Esophagus squamous epithelium (tissue), 5 donors: ENCODE data around the gene RNF130. TPM values are rescaled to one million over a fixed set of nuclear protein-coding genes. Genes with fewer than 3 reads are reported as not detected.
"Not testable (repeated sequence)": the region's sequence is repeated elsewhere in the genome, so short reads cannot be mapped to it uniquely, and the experiment has no call there.

Experiments
- DNase-seq: peaks from one replicate; lab custom pipeline; 2025; lab: John Stamatoyannopoulos, UW
- H3K27ac ChIP-seq, 4 donors: fragments of 200-600 bp; sonication (generic); one replicate each; pipeline ENCODE4 v1.5.1; 2016 to 2019; ENCODE audit warnings: mild to moderate bottlenecking in 1 of 4
- H3K27me3 ChIP-seq, 4 donors: fragments of 200-600 bp; sonication (generic); 1 replicate in 3 of 4; 2 replicates in 1 of 4; pipeline versions ENCODE4 v1.5.1 to v1.6.0; 2017 to 2021; ENCODE audit warnings: antibody characterized with exemption in 1 of 4
- H3K36me3 ChIP-seq, 3 donors: fragments of 200-600 bp; sonication (generic); one replicate each; pipeline ENCODE4 v1.5.1; 2016 to 2019
- H3K4me1 ChIP-seq, 3 donors: fragments of 200-600 bp; sonication (generic); one replicate each; pipeline ENCODE4 v1.5.1; 2017 to 2019
- H3K4me3 ChIP-seq, 4 donors: fragments of 200-600 bp; sonication (generic); 1 replicate in 3 of 4; 2 replicates in 1 of 4; pipeline ENCODE4 v1.5.1; 2016 to 2019; ENCODE audit warnings: mild to moderate bottlenecking in 2 of 4, moderate library complexity in 1 of 4
- H3K9me3 ChIP-seq, 3 donors: fragments of 200-600 bp; sonication (generic); one replicate each; pipeline ENCODE4 v1.5.1; 2016 to 2019
- POLR2A ChIP-seq, 4 donors: fragments of 450-650 bp; IDR thresholded peaks; one replicate each; pipeline ENCODE4 v1.6.1; 2017; ENCODE audit warnings: antibody characterized with exemption in 4 of 4, mild to moderate bottlenecking in 4 of 4, moderate library complexity in 3 of 4
- WGBS, 2 donors: methylation state at CpG; one replicate each; pipeline ENCODE4 v1.1.5; 2018; 5-methylcytosine and 5-hydroxymethylcytosine counted together
- intact Hi-C: fragments of 100-400 bp; cut with DNase I; formaldehyde crosslinking; loops from one replicate; pipeline ENCODE4 v1.15.0; 2022
- total RNA-seq, 4 donors: library from RNA; depleted of rRNA; stranded (reverse); fragments of >200 nt; gene quantifications; one replicate each; pipeline ENCODE4 v1.1.0, GENCODE V29; 2016
- TF ChIP-seq, protein P1 (sequence below), 6 experiments: fragments of 450-650 bp in 4 of 6; fragments of 200-600 bp in 2 of 6; sonication (generic) in 2 of 6; IDR thresholded peaks; one replicate each; pipeline ENCODE4 v1.5.1; 2016 to 2019; ENCODE audit warnings: antibody characterized with exemption in 6 of 6, mild to moderate bottlenecking in 4 of 6, moderate library complexity in 4 of 6
- donor health status: DM: yes; HTN: yes; CAD: no.

RNF130 gene
- total RNA-seq, 4 donors from 2014 or later, result 9.1 to 54.6 (median 19.1) TPM

DNA sequence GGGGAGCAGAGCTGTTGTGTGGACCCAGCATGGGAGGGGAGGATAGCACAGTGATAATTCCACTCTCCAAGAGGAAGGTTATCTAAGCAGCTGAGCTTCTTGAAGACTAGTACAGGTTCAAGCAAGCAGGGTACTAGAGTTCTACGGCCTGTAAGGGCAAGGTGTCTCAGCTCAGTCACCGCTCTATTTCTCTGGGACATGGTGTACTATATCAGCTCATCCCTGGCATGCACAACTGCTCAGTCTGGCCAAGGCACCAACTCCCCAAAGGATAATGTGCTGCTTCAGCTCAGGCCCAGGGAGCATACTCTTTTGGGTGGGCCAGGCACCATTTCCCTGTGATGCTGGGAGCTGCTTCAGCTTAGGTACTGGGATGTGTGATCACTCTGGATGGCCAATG is 69.8 kb downstream of the RNF130 start:
- no peak overlapping the region for H3K27ac ChIP-seq
- no peak for DNase-seq
- H3K36me3 ChIP-seq, result peaks cover 0 to 18% (median 0%) of the 10 kb centered on the region in 3 donors
- no peaks in the 10 kb centered on the region for H3K4me1 ChIP-seq
- no peaks in the 10 kb centered on the region for H3K9me3 ChIP-seq
- TF ChIP-seq, protein P1, sequence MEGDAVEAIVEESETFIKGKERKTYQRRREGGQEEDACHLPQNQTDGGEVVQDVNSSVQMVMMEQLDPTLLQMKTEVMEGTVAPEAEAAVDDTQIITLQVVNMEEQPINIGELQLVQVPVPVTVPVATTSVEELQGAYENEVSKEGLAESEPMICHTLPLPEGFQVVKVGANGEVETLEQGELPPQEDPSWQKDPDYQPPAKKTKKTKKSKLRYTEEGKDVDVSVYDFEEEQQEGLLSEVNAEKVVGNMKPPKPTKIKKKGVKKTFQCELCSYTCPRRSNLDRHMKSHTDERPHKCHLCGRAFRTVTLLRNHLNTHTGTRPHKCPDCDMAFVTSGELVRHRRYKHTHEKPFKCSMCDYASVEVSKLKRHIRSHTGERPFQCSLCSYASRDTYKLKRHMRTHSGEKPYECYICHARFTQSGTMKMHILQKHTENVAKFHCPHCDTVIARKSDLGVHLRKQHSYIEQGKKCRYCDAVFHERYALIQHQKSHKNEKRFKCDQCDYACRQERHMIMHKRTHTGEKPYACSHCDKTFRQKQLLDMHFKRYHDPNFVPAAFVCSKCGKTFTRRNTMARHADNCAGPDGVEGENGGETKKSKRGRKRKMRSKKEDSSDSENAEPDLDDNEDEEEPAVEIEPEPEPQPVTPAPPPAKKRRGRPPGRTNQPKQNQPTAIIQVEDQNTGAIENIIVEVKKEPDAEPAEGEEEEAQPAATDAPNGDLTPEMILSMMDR (IDR thresholded peaks at IDR 0.05), result no peak
- TF ChIP-seq POLR2A (IDR thresholded peaks at IDR 0.05), result no peak
- no peak overlapping the region for H3K4me3 ChIP-seq
- intact Hi-C loops, result no loop called here
- 81 to 86% methylated on average over 2 of the region's 2 CpGs for WGBS, 2 donors
- no peaks in the 10 kb centered on the region for H3K27me3 ChIP-seq

DNA sequence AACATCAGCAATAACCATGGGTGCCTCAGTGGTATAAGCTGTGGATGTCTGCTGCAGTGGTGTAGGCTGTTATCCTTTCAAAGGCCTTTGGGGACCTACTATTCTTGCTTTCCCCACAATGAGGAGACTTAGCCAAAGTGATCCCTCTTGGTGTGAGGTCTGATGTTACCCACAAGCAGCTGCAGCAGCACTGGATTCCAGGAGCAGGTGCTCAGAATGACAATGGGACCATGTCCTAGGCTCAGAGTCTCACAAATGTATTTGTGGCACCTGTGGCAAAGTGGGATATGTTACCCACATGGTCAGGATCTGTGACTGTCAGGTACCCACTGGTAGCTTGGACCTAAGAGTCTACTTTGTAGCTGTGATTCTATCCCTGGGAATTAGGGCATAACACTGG is 70.4 kb downstream of the RNF130 start:
- DNase-seq, result no peak
- Histone ChIP-seq H3K9me3 (peaks cover 0 to 4% (median 0%) of the 10 kb centered on the region in 3 donors), H3K27ac (no peak overlapping the region), H3K4me3 (no peak overlapping the region), H3K36me3 (peaks cover 0 to 18% (median 0%) of the 10 kb centered on the region in 3 donors), H3K4me1 (no peaks in the 10 kb centered on the region), H3K27me3 (no peaks in the 10 kb centered on the region)
- no peak for TF ChIP-seq POLR2A (IDR thresholded peaks at IDR 0.05)
- TF ChIP-seq, protein P1 (IDR thresholded peaks at IDR 0.05), result no peak
- intact Hi-C loops, result no loop called here

DNA sequence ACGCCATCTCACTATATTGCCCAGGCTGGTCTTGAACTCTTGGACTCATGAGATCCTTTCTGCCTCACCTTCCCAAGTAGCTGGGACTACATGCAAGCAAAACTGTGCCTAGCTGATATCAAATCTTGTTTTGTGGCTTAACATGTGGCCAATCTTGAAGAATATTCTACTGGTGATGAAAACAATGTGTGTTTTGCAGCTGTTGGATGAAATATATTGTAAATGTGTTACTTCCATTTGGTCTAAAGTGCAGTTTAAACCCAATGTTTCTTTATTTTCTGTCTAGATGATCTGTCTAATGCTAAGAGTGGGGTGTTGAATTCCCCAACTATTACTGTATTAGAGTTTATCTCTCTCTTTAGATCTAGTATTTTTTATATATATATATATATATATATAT is 73.1 kb downstream of the RNF130 start:
- peaks cover 0 to 6% (median 0%) of the 10 kb centered on the region in 3 donors for H3K9me3 ChIP-seq
- 86 to 94% methylated on average over 1 of the region's 1 CpG for WGBS, 2 donors
- intact Hi-C loops, result no loop called here

DNA sequence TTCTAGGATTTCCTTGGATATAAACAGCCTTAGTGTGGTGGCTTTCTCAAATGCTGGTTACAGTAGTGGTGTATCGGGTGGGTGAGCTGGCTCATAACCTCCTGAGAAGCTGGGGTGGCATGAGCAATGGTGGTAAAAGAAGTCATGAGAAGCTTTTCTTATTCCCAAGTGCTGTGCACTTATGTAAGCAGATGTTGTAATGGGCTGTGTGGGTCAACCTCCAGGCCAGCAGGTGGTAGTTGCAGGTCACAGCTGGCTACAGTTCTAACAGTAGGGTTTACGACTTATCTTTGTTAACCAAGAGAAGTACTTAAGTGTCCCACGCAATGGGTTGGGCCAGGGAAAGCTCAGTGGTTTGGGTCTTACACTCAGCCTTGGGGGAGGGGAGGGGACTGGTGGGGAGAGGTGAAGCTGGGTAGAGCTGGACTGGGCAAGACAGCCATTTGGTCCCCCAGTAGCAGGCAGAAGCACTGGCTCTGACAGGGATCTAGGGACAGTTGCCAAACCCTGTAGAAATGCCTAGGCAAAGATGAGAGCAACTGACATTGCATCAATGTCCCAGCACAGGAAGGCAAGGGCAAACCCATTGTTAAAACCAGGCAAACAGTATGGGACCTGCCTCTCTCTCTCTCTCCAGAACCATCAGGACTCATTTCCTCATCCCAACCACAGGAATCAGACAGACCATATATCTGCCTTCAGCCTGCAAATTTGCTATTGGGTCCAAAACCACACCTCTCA is 76.8 kb downstream of the RNF130 start:
- DNase-seq, result no peak
- Histone ChIP-seq H3K27ac (no peak overlapping the region), H3K4me3 (no peak overlapping the region), H3K27me3 (no peaks in the 10 kb centered on the region), H3K36me3 (no peaks in the 10 kb centered on the region), H3K9me3 (peaks cover 0 to 6% (median 0%) of the 10 kb centered on the region in 3 donors), H3K4me1 (no peaks in the 10 kb centered on the region)
- TF ChIP-seq POLR2A (IDR thresholded peaks at IDR 0.05), result no peak
- TF ChIP-seq, protein P1 (IDR thresholded peaks at IDR 0.05), result no peak
- intact Hi-C loops, result no loop called here
- WGBS, 2 donors, result 86 to 94% methylated on average over 3 of the region's 3 CpGs

More for the DNA sequence above, 73.1 kb downstream of the RNF130 start:
- TF ChIP-seq, protein P1 (IDR thresholded peaks at IDR 0.05), result no peak
- TF ChIP-seq POLR2A (IDR thresholded peaks at IDR 0.05), result no peak
- Histone ChIP-seq H3K27me3 (no peaks in the 10 kb centered on the region), H3K4me3 (no peak overlapping the region), H3K27ac (no peak overlapping the region), H3K4me1 (no peaks in the 10 kb centered on the region), H3K36me3 (peaks cover 0 to 18% (median 0%) of the 10 kb centered on the region in 3 donors)
- DNase-seq, result no peak

DNA sequence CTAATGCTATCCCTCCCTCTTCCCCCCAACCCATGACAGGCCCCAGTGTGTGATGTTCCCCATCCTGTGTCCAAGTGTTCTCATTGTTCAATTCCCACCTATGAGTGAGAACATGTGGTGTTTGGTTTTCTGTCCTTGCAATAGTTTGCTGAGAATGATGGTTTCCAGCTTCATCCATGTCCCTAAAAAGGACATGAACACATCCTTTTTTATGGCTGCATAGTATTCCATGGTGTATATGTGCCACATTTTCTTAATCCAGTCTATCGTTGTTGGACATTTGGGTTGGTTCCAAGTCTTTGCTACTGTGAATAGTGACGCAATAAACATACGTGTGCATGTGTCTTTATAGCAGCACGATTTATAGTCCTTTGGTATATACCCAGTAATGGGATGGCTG is 78.7 kb downstream of the RNF130 start:
- H3K4me3 ChIP-seq, intact Hi-C loops, H3K27ac ChIP-seq, H3K9me3 ChIP-seq, H3K36me3 ChIP-seq, H3K27me3 ChIP-seq, H3K4me1 ChIP-seq, DNase-seq: not testable (repeated sequence)
- WGBS, 2 donors, result 97% methylated on average over 4 of the region's 4 CpGs
